ENCODE measurements around the gene GNPAT.

The GNPAT gene

DNA sequence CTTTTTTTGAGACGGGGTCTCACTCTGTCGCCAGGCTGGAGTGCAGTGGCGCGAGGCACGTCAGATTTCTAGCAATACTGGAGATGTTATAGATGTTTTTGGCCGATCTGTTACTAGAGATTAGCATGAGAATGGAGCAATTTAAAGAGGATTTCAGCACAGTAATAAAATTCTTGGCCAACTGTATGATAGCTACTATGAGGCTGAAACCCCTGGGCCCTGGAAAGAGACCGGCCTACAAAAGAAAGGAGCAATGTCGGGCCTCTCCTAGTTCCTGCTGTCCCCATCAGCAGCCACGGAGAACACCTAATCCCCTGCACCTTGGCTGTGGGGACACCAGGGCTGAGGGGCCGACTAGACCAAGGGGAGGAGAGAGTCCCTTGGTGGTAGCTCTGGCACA is 9.5 kb upstream of the GNPAT start:
- no peaks in the 10 kb centered on the region for H3K27me3 Mint-ChIP-seq
- H3K27ac Mint-ChIP-seq: no peak overlapping the region

DNA sequence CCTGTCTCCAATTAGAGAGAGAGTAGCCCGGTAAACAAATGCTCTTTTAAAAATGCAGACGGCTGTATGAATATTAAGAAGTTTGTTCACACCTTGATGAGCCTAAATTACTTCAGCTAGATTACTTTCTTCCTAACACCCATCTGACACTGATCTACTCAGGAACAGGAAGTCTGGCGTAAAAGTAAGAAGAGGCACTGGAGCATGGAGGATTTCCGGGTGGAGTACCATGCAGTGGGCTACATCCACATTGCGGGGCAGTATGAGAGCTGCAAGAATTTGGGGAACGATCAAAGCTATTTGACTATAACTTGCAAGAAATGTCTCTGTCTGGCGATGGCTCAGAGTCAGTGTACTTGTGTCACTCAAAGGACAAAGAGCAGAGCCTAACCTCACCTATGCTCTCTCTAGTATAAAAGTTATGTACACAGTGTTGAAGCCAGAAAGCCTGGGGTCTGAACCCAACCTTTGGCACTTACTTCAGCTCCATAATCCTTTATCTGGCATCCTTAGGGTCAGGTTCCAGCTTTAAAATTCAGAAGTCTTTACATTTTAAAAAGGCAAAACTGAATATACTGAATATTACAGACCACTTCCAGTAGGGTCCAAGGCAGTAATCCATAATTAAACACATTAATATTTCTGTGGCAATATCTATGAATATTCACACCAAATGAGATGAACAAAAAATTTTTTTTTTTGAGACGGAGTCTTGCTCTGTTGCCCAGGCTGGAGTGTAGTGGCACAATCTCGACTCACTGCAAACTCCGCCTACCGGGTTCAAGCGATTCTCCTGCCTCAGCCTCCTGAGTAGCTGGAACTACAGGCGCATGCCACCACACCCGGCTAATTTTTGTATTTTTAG is 7.9 kb upstream of the GNPAT start:
- H3K4me3 Mint-ChIP-seq: no peak overlapping the region
- no peak for ATAC-seq
- no peaks in the 10 kb centered on the region for H3K9me3 Mint-ChIP-seq
- H3K4me1 Mint-ChIP-seq: peaks cover 58% of the 10 kb centered on the region
- no peaks in the 10 kb centered on the region for H3K27me3 Mint-ChIP-seq
- no peak for DNase-seq
- H3K27ac Mint-ChIP-seq: no peak overlapping the region

More for the DNA sequence above, 9.5 kb upstream of the GNPAT start:
- peaks cover 46% of the 10 kb centered on the region for H3K4me1 Mint-ChIP-seq
- ATAC-seq (no peak), DNase-seq (no peak)
- no peak overlapping the region for H3K4me3 Mint-ChIP-seq
- H3K9me3 Mint-ChIP-seq: no peaks in the 10 kb centered on the region

GRCh38 chr1:231233735-231234417 is 7.1 kb upstream of the GNPAT start:
- DNase-seq: no peak
- Mint-ChIP-seq H3K9me3 (no peaks in the 10 kb centered on the region), H3K4me3 (no peak overlapping the region), H3K27me3 (no peaks in the 10 kb centered on the region), H3K4me1 (peaks cover 63% of the 10 kb centered on the region), H3K27ac (no peak overlapping the region)
- no peak for ATAC-seq

- no peaks in the 10 kb centered on the region for H3K9me3 Mint-ChIP-seq
- ATAC-seq (no peak), DNase-seq (no peak)
- peaks cover 69% of the 10 kb centered on the region for H3K4me1 Mint-ChIP-seq
- H3K4me3 Mint-ChIP-seq: no peak overlapping the region
- H3K27me3 Mint-ChIP-seq: no peaks in the 10 kb centered on the region
- H3K27ac Mint-ChIP-seq: peak overlapping the region in 1 of 2 donors; percentile 81
Measured at GRCh38 chr1:231234506-231234905, 6.5 kb upstream of the GNPAT start.

- peaks cover 69% of the 10 kb centered on the region for H3K4me1 Mint-ChIP-seq
- H3K4me3 Mint-ChIP-seq: no peak overlapping the region
- DNase-seq (no peak), ATAC-seq (no peak)
- H3K9me3 Mint-ChIP-seq: no peaks in the 10 kb centered on the region
- no peak overlapping the region for H3K27ac Mint-ChIP-seq
- no peaks in the 10 kb centered on the region for H3K27me3 Mint-ChIP-seq
Measured at GRCh38 chr1:231235526-231236207, 5.3 kb upstream of the GNPAT start.

GRCh38 chr1:231236208-231236591 is 4.8 kb upstream of the GNPAT start:
- DNase-seq (no peak), ATAC-seq (no peak)
- Mint-ChIP-seq H3K4me1 (peaks cover 63% of the 10 kb centered on the region), H3K27ac (peak overlapping the region in 1 of 2 donors; percentile 57), H3K27me3 (no peaks in the 10 kb centered on the region), H3K9me3 (no peaks in the 10 kb centered on the region), H3K4me3 (no peak overlapping the region)

DNA sequence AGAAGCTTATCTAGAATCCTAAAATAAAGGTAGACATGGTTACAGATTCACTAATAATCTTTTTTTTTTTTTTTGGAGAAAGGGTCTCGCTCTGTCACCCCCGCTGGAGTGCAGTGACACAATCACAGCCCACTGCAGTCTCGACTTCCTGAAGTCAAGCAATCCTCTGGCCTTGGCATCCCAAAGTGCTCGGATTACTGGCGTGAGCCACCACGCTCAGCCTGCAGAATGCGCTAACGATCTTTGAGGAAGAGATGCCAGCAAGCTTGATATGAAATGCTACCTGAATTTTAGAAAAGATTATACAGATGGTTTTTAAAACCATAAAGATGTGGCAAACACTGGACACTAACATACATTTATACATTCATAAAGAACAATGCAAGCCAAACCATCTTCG is 4.1 kb upstream of the GNPAT start:
- Mint-ChIP-seq H3K9me3 (no peaks in the 10 kb centered on the region), H3K27ac (no peak overlapping the region), H3K4me3 (no peak overlapping the region), H3K4me1 (peaks cover 60% of the 10 kb centered on the region), H3K27me3 (no peaks in the 10 kb centered on the region)
- ATAC-seq (no peak), DNase-seq (no peak)

DNA sequence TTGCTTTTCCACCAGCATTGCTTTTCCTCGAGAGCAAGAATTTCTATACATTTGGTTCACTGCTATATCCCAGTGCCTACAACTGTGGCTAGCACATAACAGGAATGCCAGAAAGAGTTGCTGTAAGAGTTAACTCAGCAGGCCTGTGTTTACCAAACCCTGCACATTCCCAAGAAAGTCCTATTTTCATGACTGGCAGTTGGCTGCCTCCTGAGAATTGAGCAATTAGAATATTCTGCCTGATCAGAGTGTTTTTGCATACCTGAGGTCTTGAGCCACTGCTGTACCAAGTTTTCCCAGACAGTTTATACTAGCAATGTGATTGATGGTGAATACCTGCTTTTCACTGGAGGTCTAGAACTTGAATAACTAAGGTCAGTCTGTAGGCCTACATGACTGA is 2.7 kb upstream of the GNPAT start:
- DNase-seq (no peak), ATAC-seq (no peak)
- H3K9me3 Mint-ChIP-seq: no peaks in the 10 kb centered on the region
- peaks cover 62% of the 10 kb centered on the region for H3K4me1 Mint-ChIP-seq
- no peaks in the 10 kb centered on the region for H3K27me3 Mint-ChIP-seq
- H3K4me3 Mint-ChIP-seq: no peak overlapping the region
- no peak overlapping the region for H3K27ac Mint-ChIP-seq

GRCh38 chr1:231240531-231240882 is 505 bp upstream of the GNPAT start:
- H3K9me3 Mint-ChIP-seq: no peaks in the 10 kb centered on the region

DNA sequence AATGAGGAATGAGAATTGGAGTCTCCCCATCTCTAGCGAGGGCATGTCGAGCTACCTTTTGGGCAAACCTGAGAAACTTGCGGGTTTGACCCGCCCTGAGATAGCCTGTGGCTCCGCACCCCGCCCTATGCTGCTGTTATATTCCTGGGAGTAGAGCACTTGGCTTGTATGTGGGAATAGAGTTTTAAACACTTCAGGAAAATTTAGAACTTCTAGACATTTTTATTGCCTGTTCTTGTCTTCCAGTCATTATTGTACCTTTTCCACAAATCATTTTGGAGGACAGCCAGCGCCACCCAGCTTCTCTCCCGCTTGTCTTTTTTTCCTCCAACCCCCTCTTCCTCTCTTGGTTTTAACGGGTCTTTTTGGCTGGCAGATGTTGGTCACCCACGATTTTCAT is 738 bp downstream of the GNPAT start:
- H3K9me3 Mint-ChIP-seq: no peaks in the 10 kb centered on the region
- DNase-seq: no peak
- peak overlapping the region; percentile 92 to 99 for H3K4me3 Mint-ChIP-seq
- peak overlapping the region; percentile 99 for H3K27ac Mint-ChIP-seq
- peak; percentile 35 for ATAC-seq
- peaks cover 64% of the 10 kb centered on the region for H3K4me1 Mint-ChIP-seq
- H3K27me3 Mint-ChIP-seq: no peaks in the 10 kb centered on the region

More at GRCh38 chr1:231240531-231240882, 505 bp upstream of the GNPAT start:
- ATAC-seq (peak; percentile 11), DNase-seq (no peak)
- Mint-ChIP-seq H3K27ac (peak overlapping the region; percentile 99), H3K4me1 (peaks cover 72% of the 10 kb centered on the region), H3K27me3 (no peaks in the 10 kb centered on the region), H3K4me3 (peak overlapping the region; percentile 92 to 99)

DNA sequence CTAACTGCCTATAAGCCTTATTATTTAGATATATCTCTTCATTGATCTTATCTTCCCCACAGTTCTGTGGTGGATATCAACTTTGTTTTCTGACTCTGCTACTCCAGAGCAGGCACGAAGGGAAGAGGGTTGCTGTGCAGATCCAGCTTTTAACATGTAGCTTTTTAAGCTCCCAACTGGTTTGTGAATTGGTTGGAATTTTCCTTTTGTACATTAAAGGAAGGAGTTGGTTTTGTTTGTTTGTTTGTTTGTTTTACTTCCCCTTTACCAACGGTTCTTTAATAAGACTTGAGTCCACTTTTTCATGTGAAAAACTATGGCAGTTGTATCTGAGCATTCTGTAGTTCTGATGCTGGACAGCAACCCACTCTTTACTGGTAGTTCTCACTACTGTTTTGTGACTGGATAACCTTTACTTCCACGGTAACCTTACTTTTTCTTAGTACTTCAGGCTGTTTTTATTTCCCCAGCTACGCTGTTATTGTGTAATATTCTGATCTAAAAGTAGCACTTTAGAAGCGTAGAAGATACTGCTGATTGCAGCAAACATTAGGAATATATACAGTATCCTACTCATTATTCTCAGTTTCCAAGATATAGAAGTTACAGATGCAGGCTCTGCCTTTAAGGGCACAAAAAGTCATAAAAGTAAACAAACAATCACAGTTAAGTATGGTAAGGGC is 1.6 kb downstream of the GNPAT start:
- DNase-seq (no peak), ATAC-seq (no peak)
- Mint-ChIP-seq H3K27ac (peak overlapping the region in 1 of 2 donors; percentile 99), H3K4me1 (peaks cover 65% of the 10 kb centered on the region), H3K4me3 (peak overlapping the region; percentile 92 to 99), H3K27me3 (no peaks in the 10 kb centered on the region), H3K9me3 (no peaks in the 10 kb centered on the region)

GRCh38 chr1:231248778-231249177 is 7.8 kb downstream of the GNPAT start:
- no peak for ATAC-seq
- DNase-seq: no peak
- H3K9me3 Mint-ChIP-seq: no peaks in the 10 kb centered on the region
- H3K27ac Mint-ChIP-seq: no peak overlapping the region
- H3K27me3 Mint-ChIP-seq: no peaks in the 10 kb centered on the region
- peaks cover 28% of the 10 kb centered on the region for H3K4me1 Mint-ChIP-seq
- no peak overlapping the region for H3K4me3 Mint-ChIP-seq

DNA sequence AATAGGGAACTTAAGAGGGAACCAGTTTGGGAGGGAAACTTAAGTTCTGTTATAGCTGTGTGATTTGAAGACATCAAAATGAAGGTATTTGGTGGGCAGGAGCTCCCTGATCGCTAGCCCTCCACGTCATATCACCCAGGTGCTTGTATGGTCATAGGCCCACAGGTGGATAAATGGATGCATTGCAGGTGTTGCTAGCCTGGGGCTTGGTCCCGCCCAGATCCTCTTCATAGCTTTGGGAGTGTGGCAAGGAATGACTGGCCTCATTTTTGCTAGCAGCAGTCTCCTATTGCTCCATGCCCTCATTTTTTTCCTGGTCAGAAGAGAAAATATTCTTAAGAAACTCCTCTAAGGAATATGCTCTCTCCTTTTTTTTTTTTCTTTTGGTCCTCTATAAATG is 11.3 kb downstream of the GNPAT start:
- Mint-ChIP-seq H3K27ac (no peak overlapping the region), H3K4me3 (no peak overlapping the region), H3K4me1 (peaks cover 6% of the 10 kb centered on the region), H3K27me3 (no peaks in the 10 kb centered on the region), H3K9me3 (peaks cover 0 to 1% of the 10 kb centered on the region in 2 donors)
- no peak for ATAC-seq
- DNase-seq: no peak

GRCh38 chr1:231260351-231260750 is 19.3 kb downstream of the GNPAT start:
- Mint-ChIP-seq H3K9me3 (peaks cover 10 to 12% of the 10 kb centered on the region in 2 donors), H3K27me3 (no peaks in the 10 kb centered on the region), H3K27ac (no peak overlapping the region), H3K4me1 (no peaks in the 10 kb centered on the region), H3K4me3 (no peak overlapping the region)
- ATAC-seq (no peak), DNase-seq (no peak)

- no peak overlapping the region for H3K4me3 Mint-ChIP-seq
- DNase-seq: no peak
- no peaks in the 10 kb centered on the region for H3K4me1 Mint-ChIP-seq
- no peak overlapping the region for H3K27ac Mint-ChIP-seq
- no peak for ATAC-seq
- H3K27me3 Mint-ChIP-seq: no peaks in the 10 kb centered on the region
- H3K9me3 Mint-ChIP-seq: no peaks in the 10 kb centered on the region
Measured at GRCh38 chr1:231264642-231265041, 23.6 kb downstream of the GNPAT start.

Measured in stimulated activated naive CD8-positive, alpha-beta T cell treated with anti-CD3 and anti-CD28 coated beads, Interleukin-15, amount 100 ng/mL, for 72 hours (primary cell).